T1000 (cell line): ENCODE measurements around the gene ZCCHC8.
"Not testable (repeated sequence)": the region's sequence is repeated elsewhere in the genome, so short reads cannot be mapped to it uniquely, and the experiment has no call there.

ENCODE experiments used
- DNase-seq: peaks from one replicate; lab custom pipeline; 2025; ENCODE audit warnings: mixed read lengths; lab: John Stamatoyannopoulos, UW

The ZCCHC8 gene

GRCh38 chr12:122500685-122501488 is at the start of gene ZCCHC8:
Gene ZCCHC8, minus strand, starts transcription at chr12:122500932. Its CDS starts 92 bp downstream, at chr12:122500840.
- peak; percentile 100 for DNase-seq

GRCh38 chr12:122547330-122547729 is 46.6 kb upstream of the ZCCHC8 start:
- no peak for DNase-seq

- no peak for DNase-seq
Measured at GRCh38 chr12:122545855-122546254, 45.1 kb upstream of the ZCCHC8 start.

GRCh38 chr12:122544537-122544936 is 43.8 kb upstream of the ZCCHC8 start:
- DNase-seq = no peak

- no peak for DNase-seq
Measured at GRCh38 chr12:122538496-122538895, 37.8 kb upstream of the ZCCHC8 start.

- no peak for DNase-seq
Measured at GRCh38 chr12:122537021-122537420, 36.3 kb upstream of the ZCCHC8 start.

GRCh38 chr12:122533856-122534255 is 33.1 kb upstream of the ZCCHC8 start:
- no peak for DNase-seq

- no peak for DNase-seq
Measured at GRCh38 chr12:122528992-122529391, 28.3 kb upstream of the ZCCHC8 start.

- no peak for DNase-seq
Measured at GRCh38 chr12:122528582-122528981, 27.9 kb upstream of the ZCCHC8 start.

GRCh38 chr12:122527478-122527944 is 26.8 kb upstream of the ZCCHC8 start:
- DNase-seq = no peak

- peak; percentile 100 for DNase-seq
Measured at GRCh38 chr12:122526683-122527477, 26.1 kb upstream of the ZCCHC8 start, which contains the start of the genes KNTC1 and RSRC2. Gene KNTC1, plus strand, starts transcription at chr12:122527249. Its CDS starts 2,815 bp downstream, at chr12:122530064. Gene RSRC2, minus strand, starts transcription at chr12:122526936. Its CDS starts 83 bp downstream, at chr12:122526853.

- no peak for DNase-seq
Measured at GRCh38 chr12:122523846-122524718, 23.4 kb upstream of the ZCCHC8 start.

- no peak for DNase-seq
Measured at GRCh38 chr12:122523280-122523679, 22.5 kb upstream of the ZCCHC8 start.

- no peak for DNase-seq
Measured at GRCh38 chr12:122520676-122521075, 19.9 kb upstream of the ZCCHC8 start.

- no peak for DNase-seq
Measured at GRCh38 chr12:122519418-122519817, 18.7 kb upstream of the ZCCHC8 start.

GRCh38 chr12:122518908-122519307 is 18.2 kb upstream of the ZCCHC8 start:
- DNase-seq = no peak

GRCh38 chr12:122517877-122518276 is 17.1 kb upstream of the ZCCHC8 start:
- DNase-seq = peak; percentile 94

GRCh38 chr12:122516544-122517361 is 16.0 kb upstream of the ZCCHC8 start:
- DNase-seq = no peak

GRCh38 chr12:122515275-122515674 is 14.5 kb upstream of the ZCCHC8 start:
- no peak for DNase-seq

- DNase-seq = no peak
Measured at GRCh38 chr12:122513660-122514059, 12.9 kb upstream of the ZCCHC8 start.

- not testable (repeated sequence) for DNase-seq
Measured at GRCh38 chr12:122513028-122513427, 12.3 kb upstream of the ZCCHC8 start.
